CMK (cell line): ENCODE data around the gene ARHGAP42.
"Not testable (repeated sequence)": the region's sequence is repeated elsewhere in the genome, so short reads cannot be mapped to it uniquely, and the experiment has no call there.

Experiments
- DNase-seq: peaks from one replicate; pipeline ENCODE4 v3.0.0-alpha.2; 2010; ENCODE audit warnings: low read depth

Gene ARHGAP42

GRCh38 chr11:100687054-100687629, at the start of gene ARHGAP42:
Gene ARHGAP42, plus strand, starts transcription at chr11:100687288. Its CDS starts 391 bp downstream, at chr11:100687679.
- DNase-seq = peak; percentile 59

- no peak for DNase-seq
Measured at GRCh38 chr11:100637706-100638105, 49.4 kb upstream of the ARHGAP42 start.

GRCh38 chr11:100638648-100639047, 48.4 kb upstream of the ARHGAP42 start:
- no peak for DNase-seq

GRCh38 chr11:100639140-100639539, 47.9 kb upstream of the ARHGAP42 start:
- DNase-seq = no peak

- no peak for DNase-seq
Measured at GRCh38 chr11:100640071-100640470, 47.0 kb upstream of the ARHGAP42 start.

GRCh38 chr11:100640646-100641045, 46.4 kb upstream of the ARHGAP42 start:
- DNase-seq = no peak

GRCh38 chr11:100641456-100641855, 45.6 kb upstream of the ARHGAP42 start:
- no peak for DNase-seq

- DNase-seq = no peak
Measured at GRCh38 chr11:100646545-100646944, 40.5 kb upstream of the ARHGAP42 start.

- DNase-seq = no peak
Measured at GRCh38 chr11:100647861-100648260, 39.2 kb upstream of the ARHGAP42 start.

GRCh38 chr11:100663583-100663982, 23.5 kb upstream of the ARHGAP42 start:
- no peak for DNase-seq

- DNase-seq = no peak
Measured at GRCh38 chr11:100663996-100664395, 23.1 kb upstream of the ARHGAP42 start.

- DNase-seq = not testable (repeated sequence)
Measured at GRCh38 chr11:100666816-100667215, 20.3 kb upstream of the ARHGAP42 start.

- no peak for DNase-seq
Measured at GRCh38 chr11:100667449-100667848, 19.6 kb upstream of the ARHGAP42 start.

GRCh38 chr11:100670140-100670539, 16.9 kb upstream of the ARHGAP42 start:
- no peak for DNase-seq

- DNase-seq = no peak
Measured at GRCh38 chr11:100671471-100671870, 15.6 kb upstream of the ARHGAP42 start.

- no peak for DNase-seq
Measured at GRCh38 chr11:100672498-100673033, 14.5 kb upstream of the ARHGAP42 start.

- DNase-seq = no peak
Measured at GRCh38 chr11:100673063-100673462, 14.0 kb upstream of the ARHGAP42 start.

GRCh38 chr11:100674212-100674611, 12.9 kb upstream of the ARHGAP42 start:
- no peak for DNase-seq

- no peak for DNase-seq
Measured at GRCh38 chr11:100675115-100675650, 11.9 kb upstream of the ARHGAP42 start.

GRCh38 chr11:100676901-100677300, 10.2 kb upstream of the ARHGAP42 start:
- no peak for DNase-seq

- DNase-seq = no peak
Measured at GRCh38 chr11:100677796-100678195, 9.3 kb upstream of the ARHGAP42 start.

- DNase-seq = no peak
Measured at GRCh38 chr11:100680070-100680469, 7.0 kb upstream of the ARHGAP42 start.

GRCh38 chr11:100681064-100681502, 6.0 kb upstream of the ARHGAP42 start:
- DNase-seq = peak; percentile 62
